Body of pancreas (tissue), 4 donors: ENCODE results near the gene ADAM10. TPM values are rescaled to one million over a fixed set of nuclear protein-coding genes. Genes with fewer than 3 reads are reported as not detected.

Experiments used
- ATAC-seq: fragments of 150-250 bp; one replicate; pipeline ENCODE4 v1.9.1; 2016
- DNase-seq, 4 donors: peaks; one replicate each; pipeline ENCODE4 v3.0.0-alpha.2; 2019
- H3K27ac ChIP-seq, 4 donors: fragments of 200-600 bp; sonication (generic); 1 replicate in 3 of 4; 2 replicates in 1 of 4; pipeline versions ENCODE4 v1.5.1 to v1.6.1; 2016 to 2019; ENCODE audit warnings: mild to moderate bottlenecking in 1 of 4, mixed read lengths in 1 of 4, moderate library complexity in 1 of 4
- H3K27me3 ChIP-seq, 2 donors: fragments of 200-600 bp; sonication (generic); one replicate each; pipeline ENCODE4 v1.6.0; 2016; ENCODE audit warnings: mild to moderate bottlenecking in 1 of 2
- H3K36me3 ChIP-seq, 2 donors: fragments of 200-600 bp; sonication (generic); replicated peaks in 1 of 2; 2 replicates each; pipeline ENCODE4 v1.5.1; 2016; ENCODE audit warnings: low read depth in 2 of 2; ENCODE audit not compliant: insufficient read depth in 1 of 2
- H3K4me1 ChIP-seq: fragments of 200-600 bp; sonication (generic); one replicate; pipeline ENCODE4 v1.6.0; 2016
- H3K4me3 ChIP-seq, 2 donors: fragments of 200-600 bp; sonication (generic); 1 replicate in 1 of 2; 2 replicates in 1 of 2; pipeline ENCODE4 v1.5.1; 2016 to 2019
- H3K9me3 ChIP-seq, 3 donors: fragments of 200-600 bp; sonication (generic); 1 replicate in 2 of 3; 2 replicates in 1 of 3; pipeline ENCODE4 v1.5.1; 2016
- POLR2A ChIP-seq, 3 donors: fragments of 450-650 bp; IDR thresholded peaks; one replicate each; pipeline ENCODE4 v1.6.1; 2016; ENCODE audit warnings: antibody characterized with exemption in 3 of 3, mild to moderate bottlenecking in 2 of 3
- WGBS, 2 donors: methylation state at CpG; one replicate each; pipeline ENCODE4 v1.1.5; 2017; 5-methylcytosine and 5-hydroxymethylcytosine counted together
- intact Hi-C: fragments of 100-400 bp; cut with DNase I; formaldehyde crosslinking; loops from one replicate; pipeline ENCODE4 v1.15.1; 2023
- total RNA-seq, 2 donors: library from RNA; depleted of rRNA; stranded (reverse); fragments of >200 nt; gene quantifications; one replicate each; pipeline ENCODE4 v1.1.0, GENCODE V29; 2016
- TF ChIP-seq, protein P1 (sequence below), 7 experiments: fragments of 450-650 bp in 4 of 7; fragments of 200-600 bp in 3 of 7; sonication (generic) in 3 of 7; IDR thresholded peaks; one replicate each; pipeline ENCODE4 v1.5.1; 2016 to 2019; ENCODE audit warnings: antibody characterized with exemption in 7 of 7

The ADAM10 gene
- total RNA-seq, 2 donors from 2014 or later, result 29.1 to 35.6 TPM

DNA sequence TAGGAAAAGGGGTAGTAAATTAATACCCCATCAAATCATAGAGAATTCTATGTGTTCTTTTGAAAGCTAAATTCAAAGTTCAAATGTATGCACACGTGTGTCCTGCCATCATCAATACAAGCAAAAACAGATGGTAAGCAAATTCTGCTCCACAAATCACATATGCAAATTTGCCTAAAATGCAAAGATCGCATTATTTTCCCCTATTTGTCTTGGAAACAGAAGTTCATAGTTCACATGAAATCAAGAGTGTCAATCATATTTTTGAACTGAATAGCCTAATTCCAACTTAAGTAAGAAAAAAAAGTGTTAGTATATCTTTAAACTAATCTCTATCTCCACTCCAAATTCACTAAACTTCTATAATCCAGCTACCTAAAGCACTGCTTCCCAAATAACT, 8.5 kb downstream of the ADAM10 start:
- H3K9me3 ChIP-seq, result no peaks in the 10 kb centered on the region
- no peaks in the 10 kb centered on the region for H3K27me3 ChIP-seq
- DNase-seq, result no peak
- 70 to 81% methylated on average over 2 of the region's 2 CpGs for WGBS, 2 donors
- H3K4me1 ChIP-seq, result peaks cover 16% of the 10 kb centered on the region
- no peak for TF ChIP-seq POLR2A (IDR thresholded peaks at IDR 0.05)
- TF ChIP-seq, protein P1, sequence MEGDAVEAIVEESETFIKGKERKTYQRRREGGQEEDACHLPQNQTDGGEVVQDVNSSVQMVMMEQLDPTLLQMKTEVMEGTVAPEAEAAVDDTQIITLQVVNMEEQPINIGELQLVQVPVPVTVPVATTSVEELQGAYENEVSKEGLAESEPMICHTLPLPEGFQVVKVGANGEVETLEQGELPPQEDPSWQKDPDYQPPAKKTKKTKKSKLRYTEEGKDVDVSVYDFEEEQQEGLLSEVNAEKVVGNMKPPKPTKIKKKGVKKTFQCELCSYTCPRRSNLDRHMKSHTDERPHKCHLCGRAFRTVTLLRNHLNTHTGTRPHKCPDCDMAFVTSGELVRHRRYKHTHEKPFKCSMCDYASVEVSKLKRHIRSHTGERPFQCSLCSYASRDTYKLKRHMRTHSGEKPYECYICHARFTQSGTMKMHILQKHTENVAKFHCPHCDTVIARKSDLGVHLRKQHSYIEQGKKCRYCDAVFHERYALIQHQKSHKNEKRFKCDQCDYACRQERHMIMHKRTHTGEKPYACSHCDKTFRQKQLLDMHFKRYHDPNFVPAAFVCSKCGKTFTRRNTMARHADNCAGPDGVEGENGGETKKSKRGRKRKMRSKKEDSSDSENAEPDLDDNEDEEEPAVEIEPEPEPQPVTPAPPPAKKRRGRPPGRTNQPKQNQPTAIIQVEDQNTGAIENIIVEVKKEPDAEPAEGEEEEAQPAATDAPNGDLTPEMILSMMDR (IDR thresholded peaks at IDR 0.05), result no peak
- intact Hi-C loops, result no loop called here
- ATAC-seq, result no peak
- no peaks in the 10 kb centered on the region for H3K36me3 ChIP-seq
- H3K4me3 ChIP-seq, result no peak overlapping the region
- H3K27ac ChIP-seq, result no peak overlapping the region

DNA sequence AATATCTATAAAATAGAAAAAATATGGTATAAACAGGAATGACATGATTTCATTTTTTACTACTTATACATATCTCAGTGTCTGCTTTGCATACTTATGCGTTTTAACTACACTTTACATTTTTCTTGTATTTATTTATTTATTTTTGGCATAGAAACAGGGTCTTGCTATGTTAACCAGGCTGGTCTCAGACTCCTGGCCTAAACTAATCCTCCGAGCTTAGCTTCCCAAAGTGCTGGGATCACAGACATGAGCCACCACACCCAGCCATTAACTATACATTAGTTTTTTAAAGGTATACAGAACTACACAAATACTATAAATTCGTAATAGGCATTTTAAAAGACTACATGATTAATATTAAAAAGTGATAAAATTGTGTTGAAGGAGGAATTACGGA, 9.1 kb downstream of the ADAM10 start:
- Histone ChIP-seq H3K4me1 (peaks cover 11% of the 10 kb centered on the region), H3K27ac (no peak overlapping the region), H3K9me3 (no peaks in the 10 kb centered on the region), H3K27me3 (no peaks in the 10 kb centered on the region), H3K4me3 (no peak overlapping the region), H3K36me3 (no peaks in the 10 kb centered on the region)
- DNase-seq (no peak), ATAC-seq (no peak)
- intact Hi-C loops, result no loop called here
- 87 to 92% methylated on average over 4 of the region's 4 CpGs for WGBS, 2 donors
- TF ChIP-seq, protein P1 (IDR thresholded peaks at IDR 0.05), result no peak
- TF ChIP-seq POLR2A (IDR thresholded peaks at IDR 0.05), result no peak

DNA sequence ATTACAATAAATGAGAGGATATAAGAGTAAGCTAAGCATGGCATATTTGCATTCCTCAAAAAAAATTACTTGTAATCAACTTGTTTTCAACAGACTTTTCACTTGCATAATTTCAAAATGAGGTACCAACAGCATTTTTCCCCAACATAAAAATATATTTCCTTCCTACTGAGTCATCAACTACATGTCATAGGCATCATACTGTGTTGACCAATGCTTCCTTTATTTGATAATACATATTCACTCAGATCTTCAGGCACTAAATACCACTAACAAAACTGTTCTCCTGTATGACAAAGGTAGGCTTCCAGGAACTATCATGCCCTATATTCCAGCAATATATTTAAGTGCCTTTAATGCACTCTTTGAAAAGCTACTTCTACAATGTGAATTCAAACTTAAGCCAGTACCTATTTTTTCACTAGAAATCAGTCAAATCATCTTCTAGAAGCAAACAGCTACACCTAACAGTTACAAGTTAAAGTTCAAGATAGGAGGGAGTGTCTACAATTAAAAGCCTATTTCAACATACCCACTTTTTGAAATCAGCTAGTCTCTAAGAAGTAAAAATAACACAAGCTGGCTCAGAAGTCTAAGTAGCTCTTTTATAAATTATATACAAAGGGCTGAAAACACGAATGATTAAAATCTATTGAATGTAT, 11.3 kb downstream of the ADAM10 start:
- DNase-seq (no peak), ATAC-seq (no peak)
- TF ChIP-seq, protein P1 (IDR thresholded peaks at IDR 0.05), result no peak
- TF ChIP-seq POLR2A (IDR thresholded peaks at IDR 0.05), result no peak
- Histone ChIP-seq H3K27me3 (no peaks in the 10 kb centered on the region), H3K9me3 (no peaks in the 10 kb centered on the region), H3K36me3 (no peaks in the 10 kb centered on the region), H3K4me1 (peaks cover 11% of the 10 kb centered on the region), H3K4me3 (no peak overlapping the region), H3K27ac (peak overlapping the region in 1 of 4 donors; percentile 24)
- 62 to 69% methylated on average over 1 of the region's 1 CpG for WGBS, 2 donors
- intact Hi-C loops, result no loop called here

DNA sequence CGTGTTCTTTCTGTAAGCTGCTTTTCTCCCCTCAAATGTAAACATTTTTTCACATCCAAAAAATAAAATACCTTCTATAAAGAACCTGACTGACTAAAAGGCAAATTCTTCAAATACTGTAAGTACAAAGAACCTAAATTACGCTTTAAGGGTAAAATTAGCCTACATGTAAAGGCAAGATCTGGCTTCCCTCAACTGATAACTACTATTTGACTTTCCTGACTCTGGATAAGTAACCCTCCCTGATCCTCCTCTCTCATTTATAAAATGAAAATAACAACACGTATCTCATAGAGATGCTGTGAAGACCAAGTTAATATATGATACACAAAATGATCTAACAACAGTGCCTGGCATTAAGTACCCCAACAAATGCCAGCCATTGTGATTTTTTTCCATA, 12.2 kb downstream of the ADAM10 start:
- DNase-seq (no peak), ATAC-seq (no peak)
- H3K9me3 ChIP-seq, result no peaks in the 10 kb centered on the region
- H3K27ac ChIP-seq, result no peak overlapping the region
- 55 to 63% methylated on average over 3 of the region's 3 CpGs for whole genome bisulfite sequencing, 2 donors
- intact Hi-C loops, result no loop called here
- TF ChIP-seq POLR2A (IDR thresholded peaks at IDR 0.05), result no peak
- TF ChIP-seq, protein P1 (IDR thresholded peaks at IDR 0.05), result no peak
- no peak overlapping the region for H3K4me3 ChIP-seq
- no peaks in the 10 kb centered on the region for H3K27me3 ChIP-seq
- peaks cover 11% of the 10 kb centered on the region for H3K4me1 ChIP-seq
- H3K36me3 ChIP-seq, result no peaks in the 10 kb centered on the region

DNA sequence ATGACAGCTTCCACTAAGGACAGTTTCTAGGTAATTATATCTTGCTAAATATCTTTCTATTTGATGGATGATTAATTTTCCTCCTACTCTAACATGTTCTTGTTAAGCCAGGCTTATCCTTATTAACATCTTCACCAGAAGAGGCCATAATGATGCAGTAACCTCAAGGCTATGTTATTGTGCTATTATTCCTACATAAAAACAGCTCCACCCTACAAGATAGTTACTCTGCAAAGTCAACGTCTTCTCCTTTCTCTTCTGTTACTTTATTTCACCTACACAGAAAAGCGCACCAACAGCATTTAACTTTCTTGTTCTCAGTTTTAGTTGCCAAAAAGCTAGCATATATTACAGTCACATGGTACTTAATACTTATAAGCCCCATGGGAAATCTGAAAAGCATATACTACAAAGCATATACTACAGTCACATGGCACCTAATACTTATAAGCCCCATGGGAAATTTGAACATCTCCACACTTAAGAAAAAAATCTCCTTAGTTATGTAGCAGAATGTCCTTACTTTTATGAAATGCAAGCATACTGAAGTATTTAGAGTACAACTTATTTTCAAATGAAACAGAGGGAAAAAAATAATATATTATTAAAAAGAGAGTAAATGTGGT, 13.4 kb downstream of the ADAM10 start:
- no peak overlapping the region for H3K27ac ChIP-seq
- DNase-seq, result no peak
- no peak overlapping the region for H3K4me3 ChIP-seq
- TF ChIP-seq, protein P1 (IDR thresholded peaks at IDR 0.05), result no peak
- no peak for TF ChIP-seq POLR2A (IDR thresholded peaks at IDR 0.05)
- no peaks in the 10 kb centered on the region for H3K9me3 ChIP-seq
- H3K36me3 ChIP-seq, result no peaks in the 10 kb centered on the region
- peaks cover 12% of the 10 kb centered on the region for H3K4me1 ChIP-seq
- 75 to 77% methylated on average over 2 of the region's 2 CpGs for WGBS, 2 donors
- ATAC-seq, result no peak
- H3K27me3 ChIP-seq, result no peaks in the 10 kb centered on the region
- intact Hi-C loops, result no loop called here
